ENCODE measurements around the gene FBXO24. TPM values are rescaled to one million over a fixed set of nuclear protein-coding genes. Genes with fewer than 3 reads are reported as not detected.

Gene FBXO24
- total and polyA plus RNA-seq, 9 of the 15 experiments (the other 6 are each of a cell fraction or from before 2014, with no cell fraction given) = 0.17 to 0.95 (median 0.50) TPM

GRCh38 chr7:100641463-100641859 is 55.3 kb downstream of the FBXO24 start, which contains the start of gene TFR2 (continued):
- TF ChIP-seq NFE2 (IDR thresholded peaks at IDR 0.05; ENCODE audit: low read depth) = no peak
- 0 out of 2 replicates have a peak, but pooled peaks have one; percentile 23 for TF ChIP-seq MAFK (IDR thresholded peaks at IDR 0.05; ENCODE audit: low read length)
- TF ChIP-seq GATA2 (CRISPR knock-in tag; IDR thresholded peaks at IDR 0.05) = peak; percentile 98
- TF ChIP-seq, protein P1, sequence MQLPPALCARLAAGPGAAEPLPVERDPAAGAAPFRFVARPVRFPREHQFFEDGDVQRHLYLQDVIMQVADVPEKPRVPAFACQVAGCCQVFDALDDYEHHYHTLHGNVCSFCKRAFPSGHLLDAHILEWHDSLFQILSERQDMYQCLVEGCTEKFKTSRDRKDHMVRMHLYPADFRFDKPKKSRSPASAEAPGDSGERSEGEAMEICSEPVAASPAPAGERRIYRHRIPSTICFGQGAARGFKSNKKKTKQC (CRISPR knock-in tag; IDR thresholded peaks at IDR 0.05) = no peak
- 0 out of 2 replicates have a peak, but pooled peaks have one; percentile 35 for TF ChIP-seq ZNF239 (CRISPR knock-in tag; IDR thresholded peaks at IDR 0.05)
- no peak for TF ChIP-seq SAP30 (IDR thresholded peaks at IDR 0.05; ENCODE audit: borderline replicate concordance, insufficient read depth, low read depth, low read length, poor library complexity, severe bottlenecking)
- no peak for TF ChIP-seq ZNF780A (CRISPR knock-in tag; IDR thresholded peaks at IDR 0.05)
- TF ChIP-seq, protein P2, sequence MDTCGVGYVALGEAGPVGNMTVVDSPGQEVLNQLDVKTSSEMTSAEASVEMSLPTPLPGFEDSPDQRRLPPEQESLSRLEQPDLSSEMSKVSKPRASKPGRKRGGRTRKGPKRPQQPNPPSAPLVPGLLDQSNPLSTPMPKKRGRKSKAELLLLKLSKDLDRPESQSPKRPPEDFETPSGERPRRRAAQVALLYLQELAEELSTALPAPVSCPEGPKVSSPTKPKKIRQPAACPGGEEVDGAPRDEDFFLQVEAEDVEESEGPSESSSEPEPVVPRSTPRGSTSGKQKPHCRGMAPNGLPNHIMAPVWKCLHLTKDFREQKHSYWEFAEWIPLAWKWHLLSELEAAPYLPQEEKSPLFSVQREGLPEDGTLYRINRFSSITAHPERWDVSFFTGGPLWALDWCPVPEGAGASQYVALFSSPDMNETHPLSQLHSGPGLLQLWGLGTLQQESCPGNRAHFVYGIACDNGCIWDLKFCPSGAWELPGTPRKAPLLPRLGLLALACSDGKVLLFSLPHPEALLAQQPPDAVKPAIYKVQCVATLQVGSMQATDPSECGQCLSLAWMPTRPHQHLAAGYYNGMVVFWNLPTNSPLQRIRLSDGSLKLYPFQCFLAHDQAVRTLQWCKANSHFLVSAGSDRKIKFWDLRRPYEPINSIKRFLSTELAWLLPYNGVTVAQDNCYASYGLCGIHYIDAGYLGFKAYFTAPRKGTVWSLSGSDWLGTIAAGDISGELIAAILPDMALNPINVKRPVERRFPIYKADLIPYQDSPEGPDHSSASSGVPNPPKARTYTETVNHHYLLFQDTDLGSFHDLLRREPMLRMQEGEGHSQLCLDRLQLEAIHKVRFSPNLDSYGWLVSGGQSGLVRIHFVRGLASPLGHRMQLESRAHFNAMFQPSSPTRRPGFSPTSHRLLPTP (IDR thresholded peaks at IDR 0.05; ENCODE audit: borderline replicate concordance, extremely low read depth, insufficient read length) = no peak
- no peak for TF ChIP-seq NCOA4 (IDR thresholded peaks at IDR 0.05; ENCODE audit: partially characterized antibody)
- TF ChIP-seq ZBTB17 (CRISPR knock-in tag; IDR thresholded peaks at IDR 0.05) = peak; percentile 46
- TF ChIP-seq, protein P3, sequence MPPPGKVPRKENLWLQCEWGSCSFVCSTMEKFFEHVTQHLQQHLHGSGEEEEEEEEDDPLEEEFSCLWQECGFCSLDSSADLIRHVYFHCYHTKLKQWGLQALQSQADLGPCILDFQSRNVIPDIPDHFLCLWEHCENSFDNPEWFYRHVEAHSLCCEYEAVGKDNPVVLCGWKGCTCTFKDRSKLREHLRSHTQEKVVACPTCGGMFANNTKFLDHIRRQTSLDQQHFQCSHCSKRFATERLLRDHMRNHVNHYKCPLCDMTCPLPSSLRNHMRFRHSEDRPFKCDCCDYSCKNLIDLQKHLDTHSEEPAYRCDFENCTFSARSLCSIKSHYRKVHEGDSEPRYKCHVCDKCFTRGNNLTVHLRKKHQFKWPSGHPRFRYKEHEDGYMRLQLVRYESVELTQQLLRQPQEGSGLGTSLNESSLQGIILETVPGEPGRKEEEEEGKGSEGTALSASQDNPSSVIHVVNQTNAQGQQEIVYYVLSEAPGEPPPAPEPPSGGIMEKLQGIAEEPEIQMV (tag; conservative IDR thresholded peaks at IDR 0.05; ENCODE audit: low read depth) = no peak
- 0 out of 2 replicates have a peak, but pooled peaks have one; percentile 24 for TF ChIP-seq TARDBP (IDR thresholded peaks at IDR 0.05)
- TF ChIP-seq KAT2B (IDR thresholded peaks at IDR 0.05; ENCODE audit: low read depth, low read length) = no peak
- no peak for TF ChIP-seq ELF1 (tag; IDR thresholded peaks at IDR 0.05)
- TF ChIP-seq RBM25 (IDR thresholded peaks at IDR 0.05; ENCODE audit: low read depth, low read length, severe bottlenecking) = no peak
- no peak for TF ChIP-seq KLF10 (CRISPR knock-in tag; IDR thresholded peaks at IDR 0.05)
- no peak for TF ChIP-seq ZNF57 (CRISPR knock-in tag; IDR thresholded peaks at IDR 0.05)
- TF ChIP-seq, protein P4, sequence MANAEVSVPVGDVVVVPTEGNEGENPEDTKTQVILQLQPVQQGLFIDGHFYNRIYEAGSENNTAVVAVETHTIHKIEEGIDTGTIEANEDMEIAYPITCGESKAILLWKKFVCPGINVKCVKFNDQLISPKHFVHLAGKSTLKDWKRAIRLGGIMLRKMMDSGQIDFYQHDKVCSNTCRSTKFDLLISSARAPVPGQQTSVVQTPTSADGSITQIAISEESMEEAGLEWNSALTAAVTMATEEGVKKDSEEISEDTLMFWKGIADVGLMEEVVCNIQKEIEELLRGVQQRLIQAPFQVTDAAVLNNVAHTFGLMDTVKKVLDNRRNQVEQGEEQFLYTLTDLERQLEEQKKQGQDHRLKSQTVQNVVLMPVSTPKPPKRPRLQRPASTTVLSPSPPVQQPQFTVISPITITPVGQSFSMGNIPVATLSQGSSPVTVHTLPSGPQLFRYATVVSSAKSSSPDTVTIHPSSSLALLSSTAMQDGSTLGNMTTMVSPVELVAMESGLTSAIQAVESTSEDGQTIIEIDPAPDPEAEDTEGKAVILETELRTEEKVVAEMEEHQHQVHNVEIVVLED (CRISPR knock-in tag; IDR thresholded peaks at IDR 0.05) = peak; percentile 41; the same call in 1 of the 2 replicates
- TF ChIP-seq KLF1 (tag; IDR thresholded peaks at IDR 0.05) = no peak
- TF ChIP-seq, protein P5, sequence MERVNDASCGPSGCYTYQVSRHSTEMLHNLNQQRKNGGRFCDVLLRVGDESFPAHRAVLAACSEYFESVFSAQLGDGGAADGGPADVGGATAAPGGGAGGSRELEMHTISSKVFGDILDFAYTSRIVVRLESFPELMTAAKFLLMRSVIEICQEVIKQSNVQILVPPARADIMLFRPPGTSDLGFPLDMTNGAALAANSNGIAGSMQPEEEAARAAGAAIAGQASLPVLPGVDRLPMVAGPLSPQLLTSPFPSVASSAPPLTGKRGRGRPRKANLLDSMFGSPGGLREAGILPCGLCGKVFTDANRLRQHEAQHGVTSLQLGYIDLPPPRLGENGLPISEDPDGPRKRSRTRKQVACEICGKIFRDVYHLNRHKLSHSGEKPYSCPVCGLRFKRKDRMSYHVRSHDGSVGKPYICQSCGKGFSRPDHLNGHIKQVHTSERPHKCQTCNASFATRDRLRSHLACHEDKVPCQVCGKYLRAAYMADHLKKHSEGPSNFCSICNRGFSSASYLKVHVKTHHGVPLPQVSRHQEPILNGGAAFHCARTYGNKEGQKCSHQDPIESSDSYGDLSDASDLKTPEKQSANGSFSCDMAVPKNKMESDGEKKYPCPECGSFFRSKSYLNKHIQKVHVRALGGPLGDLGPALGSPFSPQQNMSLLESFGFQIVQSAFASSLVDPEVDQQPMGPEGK (CRISPR knock-in tag; IDR thresholded peaks at IDR 0.05; ENCODE audit: borderline replicate concordance) = no peak
- TF ChIP-seq CBFA2T3 (IDR thresholded peaks at IDR 0.05) = peak; percentile 98
